A172 (cell line): ENCODE results near the gene ATF4. TPM values are rescaled to one million over a fixed set of nuclear protein-coding genes. Genes with fewer than 3 reads are reported as not detected.

Source experiments
- DNase-seq: peaks from one replicate; pipeline ENCODE4 v3.0.0-alpha.2; 2015; ENCODE audit warnings: low spot score
- total RNA-seq: library from RNA; depleted of rRNA; stranded (reverse); fragments of >200 nt; shearing (Covaris generic); gene quantifications from 2 replicates; pipeline ENCODE4 v1.2.3, GENCODE V29; 2014; rRNA removed

ATF4 gene
- total RNA-seq, 1 experiment from 2014 or later = 114 TPM

DNA sequence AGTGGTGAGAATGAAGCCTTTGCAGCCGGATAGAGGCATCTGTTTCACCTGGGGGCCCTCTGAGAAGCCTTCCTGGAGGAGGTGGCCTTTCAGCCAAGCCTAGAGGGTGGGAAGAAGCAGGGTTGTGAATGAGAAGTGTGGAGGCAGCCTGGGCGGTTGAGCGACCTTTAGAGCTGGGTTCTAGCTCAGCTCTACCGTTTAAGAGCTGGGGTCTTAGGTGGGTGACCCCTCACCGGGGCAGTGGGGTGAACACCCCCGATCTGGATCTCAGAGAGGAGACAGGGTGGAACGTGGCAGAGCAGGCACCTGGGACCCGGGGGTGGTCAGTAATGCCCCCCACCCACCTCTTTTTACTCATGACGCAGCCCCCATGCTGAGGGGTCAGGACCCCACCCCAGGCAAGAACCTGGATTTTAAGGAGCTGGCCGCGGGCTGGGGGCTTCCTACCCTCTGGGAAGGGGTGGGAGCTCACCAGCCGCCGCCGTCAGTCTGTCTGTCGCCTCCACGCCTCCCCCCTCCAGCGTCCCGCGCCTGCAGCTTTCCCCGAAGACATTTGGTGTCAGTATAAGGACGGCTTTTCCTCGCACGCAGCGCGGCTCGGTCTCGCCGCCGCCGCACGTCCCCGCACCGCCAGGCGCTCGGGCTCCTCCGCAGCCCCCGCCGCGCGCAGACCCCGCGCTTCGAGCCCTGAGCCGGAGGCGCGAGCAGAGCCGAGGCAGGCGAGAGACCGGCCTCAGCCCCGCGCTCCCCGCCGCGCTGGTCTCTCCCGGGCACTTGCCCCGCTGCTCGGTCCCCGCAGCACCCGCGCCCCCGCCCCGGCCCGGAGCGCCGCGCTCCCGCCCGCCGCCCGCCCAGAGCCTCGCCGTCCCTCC lies 36.8 kb downstream of the ATF4 start:
- DNase-seq = no peak

DNA sequence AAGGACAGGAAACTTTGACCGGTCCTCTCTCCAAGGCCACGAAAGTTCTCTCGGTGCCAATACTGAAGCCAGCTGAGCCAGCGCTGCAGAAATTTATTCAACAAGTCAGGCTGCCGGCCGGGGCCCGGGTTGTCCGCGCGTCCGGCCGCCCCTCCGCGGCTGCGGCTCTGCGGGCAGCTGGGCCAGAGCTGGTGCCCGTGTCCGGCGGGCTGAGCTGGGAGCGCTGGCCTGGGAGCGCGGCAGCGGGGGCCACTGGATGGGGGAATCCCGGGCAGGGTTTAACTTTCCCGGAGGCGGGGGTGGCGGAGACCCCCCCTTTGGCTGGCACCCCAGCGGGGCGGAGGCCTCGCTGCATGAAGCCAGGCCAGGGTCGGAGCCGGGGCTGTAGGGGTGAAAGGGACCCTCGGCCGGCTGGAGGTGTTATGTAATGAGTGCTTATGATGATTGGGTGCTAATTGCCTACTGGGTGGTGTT lies 37.9 kb downstream of the ATF4 start:
- no peak for DNase-seq

GRCh38 chr22:39558950-39559349 lies 38.6 kb downstream of the ATF4 start:
- DNase-seq = no peak

- DNase-seq = peak; percentile 33
Measured at GRCh38 chr22:39559456-39560105, 39.2 kb downstream of the ATF4 start.

- DNase-seq = no peak
Measured at GRCh38 chr22:39560127-39560526, 39.8 kb downstream of the ATF4 start.

DNA sequence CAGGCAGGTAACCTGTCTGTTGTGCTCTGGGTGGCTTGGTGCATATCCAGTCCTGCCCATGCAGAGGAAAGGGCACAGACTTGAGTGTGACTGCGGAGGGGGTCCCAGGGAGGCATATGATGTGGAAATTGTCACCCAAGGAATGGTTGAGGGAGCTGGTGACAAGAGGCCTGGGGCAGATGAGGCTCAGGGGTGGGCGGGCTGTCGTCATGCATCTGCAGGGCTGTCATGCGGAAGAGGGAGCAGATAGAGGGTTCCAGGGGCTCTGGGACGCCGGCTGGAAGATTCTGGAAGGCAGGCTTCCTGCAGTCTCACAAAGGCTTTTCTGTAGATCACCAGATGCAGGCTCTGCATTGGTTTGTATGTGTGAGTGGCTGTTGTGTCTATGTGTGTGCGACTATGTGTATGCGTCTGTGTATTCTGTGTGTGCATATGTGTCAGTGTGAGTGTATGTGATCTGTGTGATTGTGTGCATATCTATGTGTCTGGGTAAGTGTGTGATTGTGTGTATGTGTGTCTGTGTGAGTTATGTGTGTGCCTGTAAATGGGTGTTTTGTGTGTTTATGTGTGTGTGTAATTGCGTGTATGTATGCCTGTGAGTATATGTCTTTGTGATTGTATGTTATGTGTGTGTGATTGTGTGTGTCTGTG lies 42.6 kb downstream of the ATF4 start:
- no peak for DNase-seq

DNA sequence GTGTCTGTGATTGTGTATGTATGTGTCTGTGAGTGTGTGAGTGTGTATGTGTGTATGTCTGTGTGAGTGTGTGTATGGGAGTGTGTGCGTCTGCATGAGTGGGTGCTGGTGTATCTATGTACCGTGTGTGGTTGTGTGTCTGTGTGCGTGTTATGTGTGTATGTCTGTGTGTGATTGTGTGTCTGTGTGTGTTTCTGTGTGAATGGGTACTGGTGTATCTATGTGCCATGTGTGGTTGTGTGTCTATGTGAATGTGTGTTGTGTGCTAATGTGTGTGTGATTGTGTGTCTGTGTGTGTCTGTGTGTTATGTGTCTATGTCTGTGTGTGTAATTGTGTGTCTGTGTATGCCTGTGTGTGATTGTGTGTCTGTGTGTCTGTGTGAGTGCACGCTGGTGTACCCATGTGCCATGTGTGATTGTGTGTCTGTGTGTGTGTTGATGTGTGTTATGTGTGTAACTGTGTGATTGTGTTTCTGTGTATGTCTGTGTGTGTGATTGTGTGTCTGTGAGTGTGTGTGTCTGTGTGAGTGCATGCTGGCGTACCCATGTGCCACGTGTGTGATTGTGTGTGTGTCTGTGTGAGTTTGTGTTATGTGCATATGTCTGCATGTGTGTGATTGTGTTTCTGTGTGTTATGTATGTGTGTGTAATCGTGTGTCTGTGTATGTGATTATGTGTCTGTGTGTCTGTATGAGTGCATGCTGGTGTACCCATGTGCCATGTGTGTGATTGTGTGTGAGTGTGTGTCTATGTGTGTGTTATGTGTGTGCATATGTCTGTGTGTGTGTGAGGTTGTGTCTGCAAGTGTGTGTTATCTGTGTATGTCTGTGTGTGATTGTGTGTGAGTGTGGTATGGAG lies 43.4 kb downstream of the ATF4 start:
- no peak for DNase-seq

DNA sequence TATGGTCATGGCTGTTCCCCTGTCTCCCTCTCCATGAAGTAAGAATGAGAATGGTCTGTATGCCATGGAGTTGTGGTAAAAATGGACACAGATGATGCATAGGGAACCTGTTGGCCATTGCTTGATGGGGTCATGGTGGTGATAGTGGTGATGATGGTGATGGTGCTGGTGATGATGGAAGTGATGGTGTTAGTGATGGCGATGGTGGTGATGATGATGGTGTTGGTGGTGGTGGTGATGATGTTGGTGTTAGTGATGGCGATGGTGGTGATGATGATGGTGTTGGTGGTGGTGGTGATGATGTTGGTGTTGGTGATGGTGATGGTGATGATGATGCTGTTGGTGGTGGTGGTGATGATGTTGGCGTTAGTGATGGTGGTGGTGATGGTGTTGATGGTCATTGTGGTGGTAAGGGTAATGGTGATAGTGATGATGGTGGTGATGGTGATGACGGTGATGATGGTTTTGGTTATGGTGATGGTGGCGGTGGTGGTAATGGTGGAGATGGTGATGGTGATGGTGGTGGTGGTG lies 45.1 kb downstream of the ATF4 start:
- no peak for DNase-seq

DNA sequence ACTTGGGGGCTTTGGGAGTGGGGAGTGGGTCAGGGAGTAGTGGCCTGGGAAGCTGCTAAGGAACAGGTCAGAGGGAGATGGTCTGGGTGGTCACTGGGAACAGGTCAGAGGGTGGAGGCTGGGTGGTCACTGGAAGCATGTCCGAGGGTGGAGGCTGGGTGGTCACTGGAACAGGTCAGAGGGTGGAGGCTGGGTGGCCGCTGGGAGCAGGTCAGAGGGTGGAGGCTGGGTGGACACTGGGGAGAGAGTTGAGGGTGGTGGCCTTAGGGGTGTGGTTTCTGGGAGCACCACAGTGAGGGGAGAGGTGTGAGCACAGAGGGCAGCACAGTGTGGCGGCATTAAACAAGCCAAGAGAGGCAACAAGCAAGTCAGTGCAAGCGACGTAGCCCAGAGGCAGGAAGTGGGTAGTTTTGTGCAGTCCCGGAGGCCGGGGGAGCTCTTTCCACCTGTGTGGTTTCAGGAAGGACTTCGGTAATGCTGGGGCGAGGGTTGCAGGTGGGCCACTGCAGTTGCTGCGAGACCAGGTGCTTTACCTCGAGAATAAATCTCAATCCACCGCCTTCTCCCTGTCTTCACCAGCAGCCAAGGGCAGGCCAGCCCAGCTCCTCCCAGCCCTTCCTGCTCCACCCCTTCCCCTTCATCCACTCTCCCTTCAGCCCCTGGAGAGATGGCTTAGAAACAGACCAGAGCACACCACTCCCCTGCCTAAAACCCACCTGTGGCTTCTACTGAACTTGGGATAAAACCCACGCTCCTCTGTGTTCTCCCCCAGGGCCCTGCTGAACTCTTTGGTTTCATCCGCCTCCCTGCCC lies 47.0 kb downstream of the ATF4 start:
- no peak for DNase-seq

- DNase-seq = no peak
Measured at GRCh38 chr22:39568278-39568981, 48.1 kb downstream of the ATF4 start.

DNA sequence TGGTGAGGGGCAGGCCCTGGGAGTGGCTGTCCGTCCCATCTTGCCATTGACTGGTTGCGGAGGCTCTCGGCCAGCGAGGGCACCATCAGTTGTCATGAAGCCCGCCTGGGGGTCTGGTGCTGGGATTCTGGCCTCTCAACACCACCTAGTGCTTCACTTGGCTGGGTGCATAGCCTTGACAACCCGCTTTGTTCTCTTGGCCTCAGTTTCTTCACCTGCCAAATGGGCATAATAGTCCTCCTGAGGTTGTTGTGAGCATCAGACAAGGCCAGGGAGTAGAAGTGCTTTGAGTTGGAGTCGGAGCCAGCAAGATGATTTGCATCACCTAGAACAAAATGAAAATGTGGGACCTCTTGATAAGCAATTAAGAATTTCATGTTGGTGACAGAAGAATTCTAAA lies 48.7 kb downstream of the ATF4 start:
- DNase-seq = no peak

- DNase-seq = no peak
Measured at GRCh38 chr22:39570226-39570625, 49.9 kb downstream of the ATF4 start.

DNA sequence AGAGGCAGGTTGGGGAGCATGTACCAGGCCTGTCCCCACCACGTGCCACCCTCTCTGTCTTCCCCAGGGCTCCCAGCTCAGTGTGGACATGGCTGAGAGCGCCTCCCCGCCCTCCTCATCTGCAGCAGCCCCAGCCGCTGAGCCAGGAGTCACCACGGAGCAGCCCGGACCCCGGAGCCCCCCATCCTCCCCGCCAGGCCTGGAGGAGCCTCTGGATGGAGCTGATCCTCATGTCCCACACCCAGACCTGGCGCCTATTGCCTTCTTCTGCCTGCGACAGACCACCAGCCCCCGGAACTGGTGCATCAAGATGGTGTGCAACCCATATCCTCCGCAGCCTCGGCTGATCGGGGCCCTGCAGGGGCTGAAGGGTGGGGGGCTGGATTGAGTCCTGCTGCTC lies 50.3 kb downstream of the ATF4 start, which contains the start of gene CACNA1I:
Gene CACNA1I, plus strand, starts transcription at position 89 of the 400 bp plus-strand sequence. Its CDS starts 0 bp downstream, at position 89.
- no peak for DNase-seq

DNA sequence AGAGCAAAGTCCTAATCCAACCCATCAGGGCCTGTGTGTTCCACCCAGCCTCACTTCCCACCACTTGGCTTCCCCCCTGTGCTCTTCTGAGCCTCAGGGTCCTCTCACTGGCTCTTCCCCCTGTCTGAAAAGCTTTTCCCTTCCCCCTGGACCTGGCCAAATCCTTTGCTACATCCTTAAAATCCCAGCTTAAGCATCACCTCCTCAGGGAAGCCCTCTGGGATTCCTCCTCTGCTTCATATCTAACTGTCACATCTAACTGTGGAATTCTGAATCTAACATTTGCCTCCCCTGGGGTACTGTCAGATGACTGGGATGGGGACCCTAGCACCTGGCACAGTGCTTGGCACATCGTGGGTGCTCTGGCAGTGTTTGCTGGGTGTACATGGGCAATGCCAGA lies 51.2 kb downstream of the ATF4 start:
- no peak for DNase-seq

Other genes with a start within 250 kb of the ATF4 start
- gene RPL3, start 200.9 kb upstream of the ATF4 start, total RNA-seq = 867 and 969 TPM in 2 replicates
- gene SYNGR1, start 170.6 kb upstream of the ATF4 start, total RNA-seq = 2.4 and 2.9 TPM in 2 replicates
- 5.8 and 6.3 TPM in 2 replicates for gene TAB1, start 120.8 kb upstream of the ATF4 start, total RNA-seq
- 1.3 and 3.1 TPM in 2 replicates for gene MGAT3, start 63.5 kb upstream of the ATF4 start, total RNA-seq
- 14.0 and 15.8 TPM in 2 replicates for gene MIEF1, start 18.3 kb upstream of the ATF4 start, total RNA-seq
- gene RPS19BP1, start 12.2 kb downstream of the ATF4 start, total RNA-seq = 81.4 and 87.3 TPM in 2 replicates
- gene CACNA1I, start 50.2 kb downstream of the ATF4 start, total RNA-seq = 0.02 and 0.05 TPM in 2 replicates